GM12864 (cell line): ENCODE measurements around the gene CHST2.
A peak's percentile ranks its signal among the peaks of the same experiment; 100 is the strongest.

Experiments
- DNase-seq: peaks from one replicate; pipeline ENCODE4 v3.0.0-alpha.2; 2011; ENCODE audit warnings: low read depth
- H3K4me3 ChIP-seq: 2 replicates; pipeline ENCODE4 v1.5.1; 2011; ENCODE audit warnings: mild to moderate bottlenecking, low read depth, low read length, control low read depth
- CTCF ChIP-seq: IDR thresholded peaks from 2 replicates; pipeline ENCODE4 v1.5.1; 2011; ENCODE audit warnings: low read depth, mild to moderate bottlenecking, moderate library complexity, low read length, control low read depth, inconsistent platforms; ENCODE audit errors: missing control alignments

CHST2 gene

GRCh38 chr3:143081365-143081764 is 38.2 kb upstream of the CHST2 start:
- H3K4me3 ChIP-seq: peak overlapping the region; percentile 21; the same call in 1 of the 2 replicates
- no peak for TF ChIP-seq CTCF
- no peak for DNase-seq

GRCh38 chr3:143081844-143082778 is 37.5 kb upstream of the CHST2 start:
- DNase-seq: peak; percentile 90
- H3K4me3 ChIP-seq: peak overlapping the region; percentile 48
- no peak for TF ChIP-seq CTCF

- DNase-seq: no peak
- TF ChIP-seq CTCF: no peak
- no peak overlapping the region for H3K4me3 ChIP-seq
Observed at GRCh38 chr3:143083781-143084180, 35.8 kb upstream of the CHST2 start.

GRCh38 chr3:143084856-143085731 is 34.5 kb upstream of the CHST2 start:
- peak; percentile 66 for DNase-seq

GRCh38 chr3:143088835-143089234 is 30.7 kb upstream of the CHST2 start:
- H3K4me3 ChIP-seq: no peak overlapping the region
- no peak for TF ChIP-seq CTCF
- DNase-seq: no peak

More at GRCh38 chr3:143084856-143085731, 34.5 kb upstream of the CHST2 start:
- peak; percentile 15 for TF ChIP-seq CTCF
- H3K4me3 ChIP-seq: no peak overlapping the region

GRCh38 chr3:143089965-143090364 is 29.6 kb upstream of the CHST2 start:
- H3K4me3 ChIP-seq: no peak overlapping the region
- no peak for DNase-seq
- no peak for TF ChIP-seq CTCF
